Kidney epithelial cell (primary cell): ENCODE measurements around the gene ARHGEF10L. TPM values are rescaled to one million over a fixed set of nuclear protein-coding genes. Genes with fewer than 3 reads are reported as not detected.

Source experiments
- DNase-seq: peaks from one replicate; pipeline ENCODE4 v3.0.0-alpha.2; 2010; ENCODE audit warnings: low read depth
- H3K27me3 ChIP-seq: 2 replicates; pipeline ENCODE4 v1.6.0; 2011; ENCODE audit warnings: low read length; ENCODE audit not compliant: control insufficient read depth, insufficient read depth
- H3K36me3 ChIP-seq: 2 replicates; pipeline ENCODE4 v1.5.1; 2011; ENCODE audit warnings: low read length; ENCODE audit not compliant: control insufficient read depth, insufficient read depth
- H3K4me3 ChIP-seq: 2 replicates; pipeline ENCODE4 v1.5.1; 2011; ENCODE audit warnings: low read depth, mild to moderate bottlenecking, control low read depth, low read length
- total RNA-seq: library from RNA; depleted of rRNA; stranded (reverse); fragments of >200 nt; gene quantifications from 2 replicates; pipeline ENCODE4 v1.2.3, GENCODE V29; 2015
- TF ChIP-seq, protein P1 (sequence below): IDR thresholded peaks from 2 replicates; pipeline ENCODE4 v1.5.1; 2011; ENCODE audit warnings: mild to moderate bottlenecking, moderate library complexity, low read length, control low read depth, inconsistent platforms; ENCODE audit not compliant: insufficient read depth, poor library complexity, severe bottlenecking

Gene ARHGEF10L
- total RNA-seq, 1 donor from 2014 or later, result 23.5 TPM

DNA sequence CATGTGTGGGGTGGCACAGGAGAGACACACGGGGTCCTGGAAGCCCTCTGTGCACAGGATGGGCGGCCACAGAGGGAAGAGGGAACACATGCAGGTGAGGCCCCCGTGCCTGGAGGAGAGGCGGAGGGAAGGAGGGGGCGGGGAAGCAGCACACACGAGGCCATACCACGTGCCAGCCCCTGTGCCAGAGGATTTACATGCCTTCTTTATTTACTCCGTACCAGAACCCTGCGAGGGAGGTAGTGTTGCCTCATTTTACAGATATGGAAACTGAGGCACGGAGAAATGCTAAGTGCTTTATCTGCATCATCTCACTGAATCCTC is 56.1 kb downstream of the ARHGEF10L start:
- no peak for DNase-seq
- no peak overlapping the region for H3K4me3 ChIP-seq
- H3K27me3 ChIP-seq, result no peaks in the 10 kb centered on the region
- H3K36me3 ChIP-seq, result no peaks in the 10 kb centered on the region
- TF ChIP-seq, protein P1, sequence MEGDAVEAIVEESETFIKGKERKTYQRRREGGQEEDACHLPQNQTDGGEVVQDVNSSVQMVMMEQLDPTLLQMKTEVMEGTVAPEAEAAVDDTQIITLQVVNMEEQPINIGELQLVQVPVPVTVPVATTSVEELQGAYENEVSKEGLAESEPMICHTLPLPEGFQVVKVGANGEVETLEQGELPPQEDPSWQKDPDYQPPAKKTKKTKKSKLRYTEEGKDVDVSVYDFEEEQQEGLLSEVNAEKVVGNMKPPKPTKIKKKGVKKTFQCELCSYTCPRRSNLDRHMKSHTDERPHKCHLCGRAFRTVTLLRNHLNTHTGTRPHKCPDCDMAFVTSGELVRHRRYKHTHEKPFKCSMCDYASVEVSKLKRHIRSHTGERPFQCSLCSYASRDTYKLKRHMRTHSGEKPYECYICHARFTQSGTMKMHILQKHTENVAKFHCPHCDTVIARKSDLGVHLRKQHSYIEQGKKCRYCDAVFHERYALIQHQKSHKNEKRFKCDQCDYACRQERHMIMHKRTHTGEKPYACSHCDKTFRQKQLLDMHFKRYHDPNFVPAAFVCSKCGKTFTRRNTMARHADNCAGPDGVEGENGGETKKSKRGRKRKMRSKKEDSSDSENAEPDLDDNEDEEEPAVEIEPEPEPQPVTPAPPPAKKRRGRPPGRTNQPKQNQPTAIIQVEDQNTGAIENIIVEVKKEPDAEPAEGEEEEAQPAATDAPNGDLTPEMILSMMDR, result no peak

DNA sequence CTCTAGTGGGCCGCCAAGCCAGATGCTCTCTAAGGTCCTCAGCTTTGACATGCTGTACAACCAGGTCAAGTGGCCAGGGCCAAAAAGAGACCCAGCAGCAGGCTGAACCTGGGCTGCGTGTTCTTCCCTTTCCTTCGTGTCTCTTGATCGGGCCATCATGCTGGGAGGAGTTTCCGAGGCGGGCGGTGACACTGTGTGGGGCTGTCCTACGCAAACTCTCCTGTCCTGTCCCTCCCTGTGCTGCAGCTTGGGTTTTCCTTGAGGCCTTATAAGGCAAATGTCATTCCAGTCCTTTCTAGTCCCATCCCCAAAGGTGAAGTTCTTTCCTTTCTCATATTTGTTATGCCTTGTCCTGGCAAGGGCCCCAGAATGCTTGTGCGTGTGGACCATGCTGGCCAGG is 56.7 kb downstream of the ARHGEF10L start:
- Histone ChIP-seq H3K36me3 (no peaks in the 10 kb centered on the region), H3K4me3 (no peak overlapping the region), H3K27me3 (no peaks in the 10 kb centered on the region)
- TF ChIP-seq, protein P1, result no peak
- DNase-seq, result no peak

DNA sequence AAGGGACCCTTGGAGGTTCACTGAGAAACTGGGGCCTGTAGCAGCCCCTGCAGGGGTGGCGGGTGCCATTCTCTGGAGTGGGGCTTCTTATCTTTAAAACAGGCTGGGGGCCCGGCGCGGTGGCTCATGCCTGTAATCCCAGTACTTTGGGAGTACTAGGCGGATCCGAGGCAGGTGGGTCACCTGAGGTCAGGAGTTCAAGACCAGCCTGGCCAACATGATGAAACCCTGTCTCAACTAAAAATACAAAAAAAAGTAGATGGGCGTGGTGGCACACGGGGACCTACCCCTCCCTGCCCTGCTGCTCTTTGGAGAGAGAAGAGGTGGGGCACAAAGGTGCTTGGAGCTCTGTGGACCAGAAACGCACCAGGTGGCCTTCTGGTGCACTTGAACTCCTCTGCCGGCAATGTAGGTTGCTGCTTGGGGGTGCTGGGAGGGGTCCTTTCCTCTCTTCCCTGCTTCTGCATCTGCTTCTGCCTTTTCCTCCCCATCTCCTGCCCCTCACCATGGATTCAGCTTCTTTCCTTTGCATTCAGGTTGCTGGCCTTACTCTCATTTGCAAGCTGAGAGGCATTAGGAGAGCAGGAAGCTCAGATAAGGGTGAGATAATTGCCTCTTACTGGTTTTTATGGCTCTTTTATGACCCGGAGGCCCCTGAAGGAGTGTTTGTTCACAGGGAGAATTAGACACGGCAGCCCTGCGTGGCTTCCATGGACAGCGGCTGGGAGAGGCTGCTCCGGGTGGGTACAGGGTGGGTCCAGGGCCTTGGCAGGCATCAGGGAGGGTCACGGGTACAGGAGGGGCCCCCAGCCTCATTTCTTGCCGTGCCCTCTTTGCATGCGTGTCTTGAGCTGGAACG is 57.4 kb downstream of the ARHGEF10L start:
- Histone ChIP-seq H3K36me3 (no peaks in the 10 kb centered on the region), H3K27me3 (no peaks in the 10 kb centered on the region), H3K4me3 (no peak overlapping the region)
- DNase-seq, result no peak
- TF ChIP-seq, protein P1, result no peak

DNA sequence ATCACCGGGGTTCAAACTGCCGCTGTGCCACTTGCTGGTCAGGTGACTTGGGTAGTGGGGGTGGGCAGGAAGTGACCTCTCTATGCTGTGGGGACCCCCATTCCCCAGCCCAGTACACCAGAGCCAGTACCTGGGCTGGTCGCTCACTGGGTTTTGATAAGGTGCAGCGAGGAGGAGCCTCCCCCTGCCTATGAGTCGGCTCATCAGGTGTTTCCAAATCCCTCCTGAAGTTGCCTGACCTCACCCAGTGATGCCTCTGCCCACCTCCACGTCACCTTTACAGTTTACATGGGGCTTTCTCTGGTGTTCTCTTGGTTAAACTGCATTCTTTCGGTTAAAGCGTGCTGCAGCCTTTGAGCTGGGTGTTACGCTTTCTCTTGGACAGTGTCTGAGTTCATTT is 58.2 kb downstream of the ARHGEF10L start:
- no peak for DNase-seq
- Histone ChIP-seq H3K27me3 (no peaks in the 10 kb centered on the region), H3K36me3 (no peaks in the 10 kb centered on the region), H3K4me3 (no peak overlapping the region)
- TF ChIP-seq, protein P1, result no peak

DNA sequence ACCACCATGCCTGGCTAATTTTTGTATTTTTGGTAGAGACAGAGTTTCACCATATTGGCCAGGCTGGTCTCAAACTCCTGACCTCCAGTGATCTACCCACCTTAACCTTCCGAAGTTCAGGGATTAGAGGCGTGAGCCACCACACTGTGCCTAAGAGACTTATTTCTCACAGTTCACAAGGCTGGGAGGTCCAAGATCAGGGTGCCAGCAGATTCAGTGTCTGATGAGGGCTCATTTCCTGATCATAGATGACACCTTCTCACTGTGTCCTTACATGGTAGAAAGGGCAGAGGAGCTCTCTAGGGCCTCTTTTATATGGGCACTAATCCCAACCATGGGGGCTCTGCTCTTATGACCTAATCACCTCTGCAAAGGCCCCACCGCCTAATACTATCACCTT is 58.8 kb downstream of the ARHGEF10L start:
- no peak overlapping the region for H3K4me3 ChIP-seq
- TF ChIP-seq, protein P1, result no peak
- no peak for DNase-seq
- H3K36me3 ChIP-seq, result no peaks in the 10 kb centered on the region
- H3K27me3 ChIP-seq, result no peaks in the 10 kb centered on the region
